Colonic mucosa (tissue), 4 donors: ENCODE data around the gene AKR1D1. TPM values are rescaled to one million over a fixed set of nuclear protein-coding genes. Genes with fewer than 3 reads are reported as not detected.
"Not testable (repeated sequence)": the region's sequence is repeated elsewhere in the genome, so short reads cannot be mapped to it uniquely, and the experiment has no call there.

Experiments used
- DNase-seq: peaks from one replicate; pipeline ENCODE4 v3.0.0-alpha.2; 2020
- H3K27ac ChIP-seq: fragments of 200-600 bp; one replicate; pipeline ENCODE4 v1.8.0; 2021
- H3K27me3 ChIP-seq: fragments of 200-600 bp; one replicate; pipeline ENCODE4 v1.8.0; 2021
- H3K36me3 ChIP-seq: fragments of 200-600 bp; one replicate; pipeline ENCODE4 v1.8.0; 2021
- H3K4me1 ChIP-seq: fragments of 200-600 bp; one replicate; pipeline ENCODE4 v1.8.0; 2021; ENCODE audit warnings: mild to moderate bottlenecking
- H3K4me3 ChIP-seq: fragments of 200-600 bp; one replicate; pipeline ENCODE4 v1.8.0; 2021
- H3K9ac ChIP-seq, 2 donors: one replicate each; pipeline ENCODE4 v1.7.0; 2013; ENCODE audit warnings: control low read depth in 2 of 2, low read depth in 2 of 2, low read length in 2 of 2
- H3K9me3 ChIP-seq: fragments of 200-600 bp; one replicate; pipeline ENCODE4 v1.8.0; 2021
- CTCF ChIP-seq: fragments of 200-600 bp; IDR thresholded peaks from one replicate; pipeline ENCODE4 v1.8.0; 2022; ENCODE audit warnings: antibody characterized with exemption, mild to moderate bottlenecking
- intact Hi-C: fragments of 100-400 bp; cut with DNase I; formaldehyde crosslinking; loops from one replicate; pipeline ENCODE4 v1.14.1; 2022
- total RNA-seq, 2 donors: library from RNA; stranded (reverse); fragmentation: NEBNext Ultra II Directional in 1 of 2; extraction: Animal tissue kit (Norgen Biotek cat#: 25700) in 1 of 2; gene quantifications; one replicate each; pipeline ENCODE4 v1.2.1, GENCODE V29; 2021
- donor health status: healthy.
- donor health status: DM: no; HTN: no; CAD: no.
- donor health status: DM: no; HTN: no; CAD: no.

AKR1D1 gene
- total RNA-seq, 2 donors from 2014 or later: not detected

- Histone ChIP-seq H3K9me3 (no peaks in the 10 kb centered on the region), H3K27me3 (no peaks in the 10 kb centered on the region), H3K36me3 (no peaks in the 10 kb centered on the region), H3K4me1 (no peaks in the 10 kb centered on the region), H3K9ac (no peak overlapping the region), H3K27ac (no peak overlapping the region), H3K4me3 (no peak overlapping the region)
- TF ChIP-seq CTCF: no peak
- intact Hi-C loops: no loop called here
- DNase-seq: no peak
Observed at GRCh38 chr7:138047907-138048306, 28.4 kb upstream of the AKR1D1 start.

GRCh38 chr7:138049505-138050116 is 26.6 kb upstream of the AKR1D1 start:
- H3K36me3 ChIP-seq: no peaks in the 10 kb centered on the region
- no peaks in the 10 kb centered on the region for H3K27me3 ChIP-seq
- H3K9ac ChIP-seq: no peak overlapping the region
- H3K9me3 ChIP-seq: no peaks in the 10 kb centered on the region
- no peak for DNase-seq
- no peak for TF ChIP-seq CTCF
- H3K4me3 ChIP-seq: no peak overlapping the region
- H3K4me1 ChIP-seq: no peaks in the 10 kb centered on the region
- H3K27ac ChIP-seq: no peak overlapping the region
- intact Hi-C loops: no loop called here

GRCh38 chr7:138051712-138052247 is 24.5 kb upstream of the AKR1D1 start:
- H3K27me3 ChIP-seq, H3K4me3 ChIP-seq, H3K9ac ChIP-seq, H3K27ac ChIP-seq, DNase-seq, intact Hi-C loops, H3K9me3 ChIP-seq, H3K36me3 ChIP-seq, H3K4me1 ChIP-seq: not testable (repeated sequence)

- intact Hi-C loops: no loop called here
- no peaks in the 10 kb centered on the region for H3K4me1 ChIP-seq
- H3K27ac ChIP-seq: no peak overlapping the region
- H3K9me3 ChIP-seq: no peaks in the 10 kb centered on the region
- no peak for DNase-seq
- no peak overlapping the region for H3K4me3 ChIP-seq
- no peak for TF ChIP-seq CTCF
- H3K9ac ChIP-seq: no peak overlapping the region
- H3K27me3 ChIP-seq: no peaks in the 10 kb centered on the region
- H3K36me3 ChIP-seq: no peaks in the 10 kb centered on the region
Observed at GRCh38 chr7:138052696-138053095, 23.6 kb upstream of the AKR1D1 start.

- intact Hi-C loops: not testable (repeated sequence)
Observed at GRCh38 chr7:138055698-138056097, 20.6 kb upstream of the AKR1D1 start.

GRCh38 chr7:138063400-138063799 is 12.9 kb upstream of the AKR1D1 start:
- intact Hi-C loops: no loop called here
- TF ChIP-seq CTCF: no peak
- Histone ChIP-seq H3K9ac (no peak overlapping the region), H3K9me3 (no peaks in the 10 kb centered on the region), H3K27ac (no peak overlapping the region), H3K4me3 (no peak overlapping the region), H3K4me1 (no peaks in the 10 kb centered on the region), H3K36me3 (no peaks in the 10 kb centered on the region), H3K27me3 (no peaks in the 10 kb centered on the region)
- no peak for DNase-seq

More at GRCh38 chr7:138055698-138056097, 20.6 kb upstream of the AKR1D1 start:
- not testable (repeated sequence) for H3K27ac ChIP-seq, H3K27me3 ChIP-seq, H3K9ac ChIP-seq, H3K4me1 ChIP-seq, H3K9me3 ChIP-seq, H3K4me3 ChIP-seq, DNase-seq, H3K36me3 ChIP-seq
